GM23338 (cell line): ENCODE measurements around the gene CNGA4.

Experiments used
- CREB1 ChIP-seq: fragments of 250-450 bp; sonication (Bioruptor Pico); IDR thresholded peaks from 2 replicates; pipeline ENCODE4 v1.5.0; 2020; ENCODE audit warnings: low read depth, mild to moderate bottlenecking, moderate library complexity
- ETS1 ChIP-seq: IDR thresholded peaks from 2 replicates; pipeline ENCODE4 v1.6.1; 2016; ENCODE audit warnings: antibody characterized with exemption
- EZH2 ChIP-seq: fragments of 200-600 bp; sonication (generic); IDR thresholded peaks from one replicate; pipeline ENCODE4 v1.8.0; 2017; ENCODE audit warnings: antibody characterized with exemption, mild to moderate bottlenecking, low read depth; ENCODE audit not compliant: unreplicated experiment
- EZH2phosphoT487 ChIP-seq: fragments of 200-600 bp; sonication (generic); IDR thresholded peaks from one replicate; pipeline ENCODE4 v1.8.1; 2018; ENCODE audit warnings: antibody characterized with exemption; ENCODE audit not compliant: unreplicated experiment
- JUNB ChIP-seq: IDR thresholded peaks from one replicate; pipeline ENCODE4 v1.6.1; 2016; ENCODE audit warnings: antibody characterized with exemption; ENCODE audit not compliant: unreplicated experiment
- NANOG ChIP-seq: IDR thresholded peaks from 2 replicates; pipeline ENCODE4 v1.6.1; 2016; ENCODE audit warnings: antibody characterized with exemption, borderline replicate concordance
- POLR2AphosphoS5 ChIP-seq: IDR thresholded peaks from 2 replicates; pipeline ENCODE4 v1.6.1; 2016; ENCODE audit warnings: antibody characterized with exemption, low read depth
- ZNF331 ChIP-seq: fragments of 250-450 bp; sonication (Bioruptor Pico); IDR thresholded peaks from 2 replicates; pipeline ENCODE4 v1.5.0; 2020; ENCODE audit warnings: low read depth, mild to moderate bottlenecking, moderate library complexity
- TF ChIP-seq, protein P1 (sequence below), 2 experiments: fragments of 200-600 bp in 1 of 2; sonication (generic) in 1 of 2; conservative IDR thresholded peaks; 2 replicates each; pipeline versions ENCODE4 v1.5.1 to v1.6.1; 2016 to 2017; ENCODE audit warnings: antibody characterized with exemption in 2 of 2, low read depth in 2 of 2, mild to moderate bottlenecking in 2 of 2, moderate library complexity in 1 of 2
- TF ChIP-seq, protein P2 (sequence below): IDR thresholded peaks from one replicate; pipeline ENCODE4 v1.6.1; 2018; ENCODE audit warnings: antibody characterized with exemption; ENCODE audit not compliant: unreplicated experiment

DNA sequence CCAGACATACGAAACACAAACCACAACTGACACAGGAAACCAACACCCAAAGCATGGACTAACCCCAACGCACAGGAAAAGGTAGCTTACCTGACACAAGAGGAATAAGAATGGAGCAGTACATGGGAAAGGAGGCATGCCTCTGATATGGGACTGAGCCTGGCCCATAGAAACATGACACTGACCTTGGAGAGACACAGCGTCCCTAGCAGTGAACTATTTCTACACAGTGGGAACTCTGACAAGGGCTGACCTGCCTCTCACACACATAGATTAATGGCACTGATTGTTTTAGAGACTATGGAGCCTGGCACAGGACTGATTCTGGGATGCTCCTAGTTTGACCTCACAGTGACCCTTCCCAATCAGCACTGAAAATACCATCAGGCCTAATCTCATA is 32.7 kb downstream of the CNGA4 start:
- TF ChIP-seq, protein P1, sequence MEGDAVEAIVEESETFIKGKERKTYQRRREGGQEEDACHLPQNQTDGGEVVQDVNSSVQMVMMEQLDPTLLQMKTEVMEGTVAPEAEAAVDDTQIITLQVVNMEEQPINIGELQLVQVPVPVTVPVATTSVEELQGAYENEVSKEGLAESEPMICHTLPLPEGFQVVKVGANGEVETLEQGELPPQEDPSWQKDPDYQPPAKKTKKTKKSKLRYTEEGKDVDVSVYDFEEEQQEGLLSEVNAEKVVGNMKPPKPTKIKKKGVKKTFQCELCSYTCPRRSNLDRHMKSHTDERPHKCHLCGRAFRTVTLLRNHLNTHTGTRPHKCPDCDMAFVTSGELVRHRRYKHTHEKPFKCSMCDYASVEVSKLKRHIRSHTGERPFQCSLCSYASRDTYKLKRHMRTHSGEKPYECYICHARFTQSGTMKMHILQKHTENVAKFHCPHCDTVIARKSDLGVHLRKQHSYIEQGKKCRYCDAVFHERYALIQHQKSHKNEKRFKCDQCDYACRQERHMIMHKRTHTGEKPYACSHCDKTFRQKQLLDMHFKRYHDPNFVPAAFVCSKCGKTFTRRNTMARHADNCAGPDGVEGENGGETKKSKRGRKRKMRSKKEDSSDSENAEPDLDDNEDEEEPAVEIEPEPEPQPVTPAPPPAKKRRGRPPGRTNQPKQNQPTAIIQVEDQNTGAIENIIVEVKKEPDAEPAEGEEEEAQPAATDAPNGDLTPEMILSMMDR (conservative IDR thresholded peaks at IDR 0.05; ENCODE audit: low read depth in 2 of 2) = no peak
- TF ChIP-seq EZH2 (no peak), POLR2AphosphoS5 (no peak), EZH2phosphoT487 (no peak), JUNB (no peak), ETS1 (no peak), CREB1 (no peak), ZNF331 (no peak), NANOG (no peak)
- TF ChIP-seq, protein P2, sequence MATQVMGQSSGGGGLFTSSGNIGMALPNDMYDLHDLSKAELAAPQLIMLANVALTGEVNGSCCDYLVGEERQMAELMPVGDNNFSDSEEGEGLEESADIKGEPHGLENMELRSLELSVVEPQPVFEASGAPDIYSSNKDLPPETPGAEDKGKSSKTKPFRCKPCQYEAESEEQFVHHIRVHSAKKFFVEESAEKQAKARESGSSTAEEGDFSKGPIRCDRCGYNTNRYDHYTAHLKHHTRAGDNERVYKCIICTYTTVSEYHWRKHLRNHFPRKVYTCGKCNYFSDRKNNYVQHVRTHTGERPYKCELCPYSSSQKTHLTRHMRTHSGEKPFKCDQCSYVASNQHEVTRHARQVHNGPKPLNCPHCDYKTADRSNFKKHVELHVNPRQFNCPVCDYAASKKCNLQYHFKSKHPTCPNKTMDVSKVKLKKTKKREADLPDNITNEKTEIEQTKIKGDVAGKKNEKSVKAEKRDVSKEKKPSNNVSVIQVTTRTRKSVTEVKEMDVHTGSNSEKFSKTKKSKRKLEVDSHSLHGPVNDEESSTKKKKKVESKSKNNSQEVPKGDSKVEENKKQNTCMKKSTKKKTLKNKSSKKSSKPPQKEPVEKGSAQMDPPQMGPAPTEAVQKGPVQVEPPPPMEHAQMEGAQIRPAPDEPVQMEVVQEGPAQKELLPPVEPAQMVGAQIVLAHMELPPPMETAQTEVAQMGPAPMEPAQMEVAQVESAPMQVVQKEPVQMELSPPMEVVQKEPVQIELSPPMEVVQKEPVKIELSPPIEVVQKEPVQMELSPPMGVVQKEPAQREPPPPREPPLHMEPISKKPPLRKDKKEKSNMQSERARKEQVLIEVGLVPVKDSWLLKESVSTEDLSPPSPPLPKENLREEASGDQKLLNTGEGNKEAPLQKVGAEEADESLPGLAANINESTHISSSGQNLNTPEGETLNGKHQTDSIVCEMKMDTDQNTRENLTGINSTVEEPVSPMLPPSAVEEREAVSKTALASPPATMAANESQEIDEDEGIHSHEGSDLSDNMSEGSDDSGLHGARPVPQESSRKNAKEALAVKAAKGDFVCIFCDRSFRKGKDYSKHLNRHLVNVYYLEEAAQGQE = no peak
